ENCODE measurements around the gene SCGB1D1.

Gene SCGB1D1

GRCh38 chr11:62190011-62190410 is at the start of gene SCGB1D1:
TSS of gene SCGB1D1 (plus strand) at chr11:62190216. CDS start at chr11:62190285, 69 bp downstream.
- no peak for DNase-seq (ENCODE audit: extremely low read depth in 1 of 2, low read depth in 1 of 2)

GRCh38 chr11:62140304-62141110 is 49.5 kb upstream of the SCGB1D1 start:
- no peak for DNase-seq (ENCODE audit: extremely low read depth in 1 of 2, low read depth in 1 of 2)

GRCh38 chr11:62141111-62142042 is 48.6 kb upstream of the SCGB1D1 start:
- no peak for DNase-seq (ENCODE audit: extremely low read depth in 1 of 2, low read depth in 1 of 2)

- no peak for DNase-seq (ENCODE audit: extremely low read depth in 1 of 2, low read depth in 1 of 2)
These were observed 48.0 kb upstream of the SCGB1D1 start for GRCh38 chr11:62142043-62142375.

- no peak for DNase-seq (ENCODE audit: extremely low read depth in 1 of 2, low read depth in 1 of 2)
These were observed 47.1 kb upstream of the SCGB1D1 start for GRCh38 chr11:62142921-62143320.

- DNase-seq (ENCODE audit: extremely low read depth in 1 of 2, low read depth in 1 of 2) = no peak
These were observed 46.3 kb upstream of the SCGB1D1 start for GRCh38 chr11:62143727-62144126.

GRCh38 chr11:62144641-62145255 is 45.3 kb upstream of the SCGB1D1 start:
- DNase-seq (ENCODE audit: extremely low read depth in 1 of 2, low read depth in 1 of 2) = no peak

- DNase-seq (ENCODE audit: extremely low read depth in 1 of 2, low read depth in 1 of 2) = no peak
These were observed 44.6 kb upstream of the SCGB1D1 start for GRCh38 chr11:62145261-62145871.

- no peak for DNase-seq (ENCODE audit: extremely low read depth in 1 of 2, low read depth in 1 of 2)
These were observed 43.4 kb upstream of the SCGB1D1 start for GRCh38 chr11:62146476-62147200.

GRCh38 chr11:62147545-62147944 is 42.5 kb upstream of the SCGB1D1 start:
- no peak for DNase-seq (ENCODE audit: extremely low read depth in 1 of 2, low read depth in 1 of 2)

GRCh38 chr11:62148271-62148980 is 41.6 kb upstream of the SCGB1D1 start:
- no peak for DNase-seq (ENCODE audit: extremely low read depth in 1 of 2, low read depth in 1 of 2)

GRCh38 chr11:62149986-62150886 is 39.8 kb upstream of the SCGB1D1 start:
- no peak for DNase-seq (ENCODE audit: extremely low read depth in 1 of 2, low read depth in 1 of 2)

- DNase-seq (ENCODE audit: extremely low read depth in 1 of 2, low read depth in 1 of 2) = no peak
These were observed 38.9 kb upstream of the SCGB1D1 start for GRCh38 chr11:62150887-62151736.

- DNase-seq (ENCODE audit: extremely low read depth in 1 of 2, low read depth in 1 of 2) = no peak
These were observed 38.3 kb upstream of the SCGB1D1 start for GRCh38 chr11:62151737-62152102.

GRCh38 chr11:62152245-62153086 is 37.5 kb upstream of the SCGB1D1 start:
- DNase-seq (ENCODE audit: extremely low read depth in 1 of 2, low read depth in 1 of 2) = no peak

GRCh38 chr11:62153087-62153395 is 37.0 kb upstream of the SCGB1D1 start:
- DNase-seq (ENCODE audit: extremely low read depth in 1 of 2, low read depth in 1 of 2) = no peak

GRCh38 chr11:62153617-62154016 is 36.4 kb upstream of the SCGB1D1 start:
- DNase-seq (ENCODE audit: extremely low read depth in 1 of 2, low read depth in 1 of 2) = no peak
